GM10847 (cell line): Measurements from ENCODE around the gene CDC42EP5.

Source experiments
- POLR2A ChIP-seq: IDR thresholded peaks from 2 replicates; pipeline ENCODE4 v1.6.1; 2011; ENCODE audit not compliant: insufficient read length; ENCODE audit errors: extremely low read depth

Gene CDC42EP5, protein sequence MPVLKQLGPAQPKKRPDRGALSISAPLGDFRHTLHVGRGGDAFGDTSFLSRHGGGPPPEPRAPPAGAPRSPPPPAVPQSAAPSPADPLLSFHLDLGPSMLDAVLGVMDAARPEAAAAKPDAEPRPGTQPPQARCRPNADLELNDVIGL

DNA sequence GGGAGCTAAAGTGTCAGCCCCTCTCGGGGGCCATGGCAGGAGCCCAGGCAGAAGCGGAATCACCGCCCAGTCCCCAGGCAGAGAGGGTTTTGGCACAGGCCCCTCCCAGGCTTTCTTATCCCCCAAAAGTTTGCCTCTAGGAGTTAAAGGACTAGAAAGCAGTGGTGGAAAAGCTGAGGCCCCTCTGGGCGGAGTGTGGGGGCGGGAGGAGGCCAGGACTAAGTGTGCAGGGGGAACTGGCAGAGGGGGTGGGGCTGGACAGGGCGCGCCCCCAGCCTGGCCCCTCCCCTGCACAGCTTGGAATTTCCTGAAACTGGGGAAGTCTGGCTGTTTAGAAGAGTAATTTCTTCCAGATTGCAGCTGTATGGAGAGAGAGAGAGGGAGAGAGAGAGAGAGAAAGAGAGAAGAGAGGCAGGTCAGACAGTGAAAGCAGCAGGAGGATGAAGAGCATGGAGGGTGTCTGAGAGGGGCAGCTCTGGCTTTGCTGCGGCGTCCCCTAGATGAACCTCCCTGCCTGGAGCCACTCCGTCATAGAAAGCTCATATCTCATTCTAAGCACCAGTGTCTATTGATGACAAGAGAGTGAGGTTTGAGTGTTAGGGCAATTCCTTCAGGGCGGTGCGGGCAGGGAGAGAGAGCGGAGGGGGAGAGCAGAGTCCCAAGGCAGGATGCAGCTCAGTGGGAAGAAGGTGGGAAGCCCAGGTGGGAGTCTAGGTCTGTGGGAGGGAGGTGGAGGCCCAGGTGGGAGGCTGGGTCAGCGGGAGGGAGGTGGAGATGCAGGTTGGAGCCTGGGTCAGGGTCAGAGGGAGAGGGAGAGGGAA, at the start of gene CDC42EP5:
Gene CDC42EP5, minus strand, starts transcription at position 226 of the 821 bp plus-strand sequence. CDS start 7,749 bp downstream, outside the sequence.
- TF ChIP-seq POLR2A = no peak

DNA sequence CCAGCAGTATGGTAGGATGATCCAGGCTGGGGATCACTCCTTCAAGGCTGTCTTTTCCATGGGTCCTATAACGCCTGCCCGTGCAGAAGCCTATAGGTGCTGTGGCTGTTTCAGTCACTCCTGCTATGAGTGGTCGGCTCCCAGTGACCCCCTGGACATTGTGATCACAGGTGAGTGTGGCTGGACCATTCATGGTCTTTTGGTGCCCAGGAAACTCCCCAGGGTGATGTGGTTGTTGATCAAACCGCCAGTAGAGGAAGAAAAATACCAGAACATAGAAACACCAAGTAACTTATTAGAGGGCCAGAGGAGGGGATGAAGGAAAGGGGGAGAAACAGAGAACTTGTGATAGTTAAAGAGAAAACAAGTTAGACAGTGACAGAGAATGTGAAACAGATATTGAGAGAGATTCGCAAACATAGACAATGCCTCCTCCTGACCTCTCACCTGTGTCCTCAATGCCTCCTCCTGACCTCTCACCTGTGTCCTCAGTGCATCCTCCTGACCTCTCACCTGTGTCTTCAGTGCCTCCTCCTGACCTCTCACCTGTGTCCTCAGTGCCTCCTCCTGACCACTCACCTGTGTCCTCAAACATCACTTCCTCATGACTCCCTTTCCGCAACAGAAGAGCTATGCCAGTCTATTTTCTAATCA, 48.9 kb upstream of the CDC42EP5 start:
- TF ChIP-seq POLR2A = no peak

DNA sequence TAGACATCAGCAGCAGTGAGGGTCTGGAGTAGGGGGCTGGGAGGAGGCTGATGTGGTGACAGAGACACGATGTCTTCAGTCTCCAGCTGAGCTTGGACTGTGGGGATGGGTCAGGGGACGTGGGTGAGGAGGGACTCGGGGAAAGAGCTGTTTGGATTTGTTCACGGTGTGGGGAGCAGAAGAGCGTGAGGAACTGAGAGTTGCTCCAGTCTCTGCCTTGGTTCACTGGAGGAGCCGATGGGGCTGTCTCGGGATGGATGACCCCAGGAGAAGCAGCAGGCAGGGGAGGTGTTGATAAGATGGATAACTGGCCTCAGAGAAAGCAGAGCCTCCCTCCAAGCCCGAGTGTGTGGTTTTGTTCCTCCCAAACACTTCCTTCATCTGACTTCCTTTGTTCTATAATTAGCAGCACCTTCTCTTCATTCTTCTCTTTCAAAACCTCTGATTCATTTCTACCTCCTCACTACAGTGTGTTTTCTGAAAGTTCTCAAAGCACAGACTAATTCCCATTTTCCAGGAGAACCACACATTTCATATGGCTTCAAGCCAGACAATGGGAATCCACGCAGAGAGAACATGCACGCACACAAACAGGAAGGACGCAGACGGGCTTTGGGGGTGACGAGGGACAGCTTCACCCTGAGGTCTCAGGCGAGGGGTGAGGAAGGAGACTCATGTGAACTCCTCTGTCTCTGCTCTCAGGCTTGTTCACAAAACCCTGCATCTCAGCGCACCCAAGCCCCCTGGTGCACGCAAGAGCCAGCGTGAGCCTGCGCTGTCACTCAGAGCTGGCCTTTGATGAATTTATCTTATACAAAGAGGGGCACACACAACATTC, 48.1 kb upstream of the CDC42EP5 start:
- TF ChIP-seq POLR2A = no peak

DNA sequence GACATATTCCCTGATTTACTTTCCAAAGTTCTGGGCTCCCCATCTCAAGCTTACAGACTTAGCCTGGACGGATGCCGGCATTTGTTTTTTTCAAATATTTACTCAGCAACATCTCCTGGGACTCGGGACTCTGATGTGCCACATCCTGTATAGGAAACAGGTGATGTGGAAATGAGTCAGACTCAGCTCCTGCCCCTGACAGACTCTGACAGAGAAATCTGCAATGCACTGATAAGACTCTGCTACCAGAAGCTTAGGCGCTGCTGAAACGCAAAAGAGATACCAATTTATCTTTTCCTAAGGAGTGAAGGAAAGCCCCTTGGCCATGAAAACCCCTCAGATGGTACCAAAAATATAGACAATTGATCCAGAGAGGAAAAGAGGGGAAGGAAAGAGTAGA, 45.7 kb upstream of the CDC42EP5 start:
- no peak for TF ChIP-seq POLR2A

DNA sequence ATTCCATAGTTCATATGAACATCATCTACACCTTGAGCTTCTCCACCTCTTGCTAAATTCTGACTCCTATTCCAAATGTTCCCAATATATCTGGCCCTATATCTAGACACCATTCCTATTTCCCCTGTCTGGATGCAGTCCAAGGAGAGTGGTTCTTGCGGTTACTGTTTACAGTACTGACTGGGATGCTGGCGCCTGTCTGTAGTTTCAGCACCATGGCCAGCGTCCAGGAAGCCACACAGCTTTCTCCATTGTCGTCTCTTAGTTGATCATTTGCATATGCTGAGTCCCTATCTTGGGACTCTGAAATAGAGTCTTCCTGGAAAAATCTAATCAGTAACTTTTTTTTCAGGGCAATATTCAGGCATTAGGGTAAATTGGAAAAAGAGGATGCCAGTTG, 44.4 kb upstream of the CDC42EP5 start:
- no peak for TF ChIP-seq POLR2A

DNA sequence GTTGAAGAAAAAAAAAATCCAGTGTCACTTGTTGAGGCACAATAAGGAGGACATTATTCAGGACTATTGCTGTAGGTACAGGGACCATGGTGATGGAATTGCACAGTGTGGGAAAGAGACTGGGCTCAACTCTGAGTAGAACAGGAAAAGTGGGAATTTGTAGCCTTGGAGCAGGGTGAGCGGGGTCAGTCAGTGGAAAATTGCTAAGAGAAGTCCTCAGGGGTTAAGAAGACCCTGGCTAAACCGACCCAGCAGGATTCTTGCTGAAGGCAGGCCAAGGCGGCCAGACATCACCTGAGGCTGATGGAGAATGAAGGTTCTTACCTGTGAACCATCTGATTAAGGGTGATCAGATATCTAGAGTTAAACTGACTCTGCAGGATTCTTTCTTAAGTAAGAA, 42.1 kb upstream of the CDC42EP5 start:
- TF ChIP-seq POLR2A = no peak

DNA sequence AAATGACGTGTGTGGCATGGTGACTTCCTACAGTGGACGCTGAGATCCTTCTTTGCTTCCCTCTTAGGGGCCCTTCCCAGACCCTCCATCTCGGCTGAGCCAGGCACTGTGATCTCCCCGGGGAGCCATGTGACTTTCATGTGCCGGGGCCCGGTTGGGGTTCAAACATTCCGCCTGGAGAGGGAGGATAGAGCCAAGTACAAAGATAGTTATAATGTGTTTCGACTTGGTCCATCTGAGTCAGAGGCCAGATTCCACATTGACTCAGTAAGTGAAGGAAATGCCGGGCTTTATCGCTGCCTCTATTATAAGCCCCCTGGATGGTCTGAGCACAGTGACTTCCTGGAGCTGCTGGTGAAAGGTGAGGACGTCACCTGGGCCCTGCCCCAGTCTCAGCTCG, 34.7 kb upstream of the CDC42EP5 start:
- TF ChIP-seq POLR2A = no peak

DNA sequence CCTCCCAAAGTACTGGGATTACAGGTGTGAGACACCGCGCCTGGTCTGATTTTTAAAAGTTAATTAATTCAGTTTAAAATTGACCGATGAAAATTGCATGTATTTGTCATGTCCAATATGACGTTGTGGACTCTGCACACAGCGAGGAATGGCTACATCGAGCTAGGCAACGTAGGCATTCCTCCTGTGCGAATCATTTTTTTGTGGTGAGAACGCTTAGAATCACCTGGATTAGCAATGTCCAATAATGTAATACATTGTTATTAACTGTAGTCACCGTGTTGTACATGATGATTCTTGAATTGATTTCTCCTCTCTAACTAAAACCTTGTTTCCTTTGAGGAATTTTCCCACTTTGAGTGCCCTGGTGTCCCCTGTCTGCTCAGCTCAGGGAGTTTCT, 33.0 kb upstream of the CDC42EP5 start:
- TF ChIP-seq POLR2A = no peak

DNA sequence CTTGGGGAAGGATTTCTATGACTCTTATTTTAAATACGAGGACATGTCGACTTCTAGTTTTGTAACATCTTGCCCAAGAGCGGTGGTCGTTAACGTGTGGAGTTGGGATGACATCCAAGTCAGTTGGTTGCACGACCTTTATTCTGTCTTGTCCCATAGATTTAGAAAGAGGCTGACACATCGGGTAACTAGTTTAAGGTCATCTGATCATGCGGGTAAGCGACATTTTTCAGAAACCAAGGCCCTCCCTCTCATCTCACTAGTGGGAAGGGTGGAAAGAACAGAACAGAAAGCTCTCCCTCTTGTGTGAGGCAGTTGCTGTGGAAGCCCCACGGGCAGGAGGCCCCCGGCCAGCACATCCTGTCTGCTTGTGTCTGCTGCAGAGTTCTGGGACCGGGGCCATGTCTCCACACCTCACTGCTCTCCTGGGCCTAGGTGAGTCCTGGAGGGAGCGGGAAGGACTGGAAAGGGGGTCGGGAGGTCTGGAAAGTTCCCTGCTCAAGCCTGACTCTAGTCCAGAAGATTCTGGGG, 29.5 kb upstream of the CDC42EP5 start, which contains the start of gene LAIR2:
Gene LAIR2, plus strand, starts transcription at position 314 of the 531 bp plus-strand sequence. Its CDS starts 88 bp downstream, at position 402.
- no peak for TF ChIP-seq POLR2A

DNA sequence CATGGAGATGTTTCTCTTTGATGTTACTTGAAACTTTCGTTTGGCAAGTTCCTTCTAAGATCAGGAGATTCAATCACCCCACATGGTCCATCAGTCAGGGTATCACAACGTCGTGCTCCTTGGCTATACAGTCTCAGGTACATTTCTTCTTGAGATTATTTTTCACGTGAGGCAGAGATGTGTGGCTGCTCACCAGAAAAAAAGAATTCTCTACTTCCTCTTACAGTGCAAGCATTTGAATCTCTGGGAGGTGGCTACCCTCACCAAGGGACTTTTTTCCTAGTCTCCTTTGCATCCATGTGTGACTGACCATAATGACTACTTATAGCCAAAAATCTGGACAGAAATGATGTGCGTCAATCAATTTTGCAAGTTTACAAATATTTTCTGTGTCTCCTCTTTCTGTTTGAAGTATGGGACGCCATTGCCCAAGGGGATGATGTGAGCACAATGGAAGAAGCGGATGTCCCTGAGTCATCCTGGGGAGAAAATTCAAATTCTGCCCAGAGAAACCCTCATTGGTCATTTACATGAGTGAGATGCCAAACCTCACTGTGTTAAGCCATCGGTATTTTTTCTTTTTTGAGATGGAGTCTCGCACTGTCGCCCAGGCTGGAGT, 21.0 kb upstream of the CDC42EP5 start:
- no peak for TF ChIP-seq POLR2A

DNA sequence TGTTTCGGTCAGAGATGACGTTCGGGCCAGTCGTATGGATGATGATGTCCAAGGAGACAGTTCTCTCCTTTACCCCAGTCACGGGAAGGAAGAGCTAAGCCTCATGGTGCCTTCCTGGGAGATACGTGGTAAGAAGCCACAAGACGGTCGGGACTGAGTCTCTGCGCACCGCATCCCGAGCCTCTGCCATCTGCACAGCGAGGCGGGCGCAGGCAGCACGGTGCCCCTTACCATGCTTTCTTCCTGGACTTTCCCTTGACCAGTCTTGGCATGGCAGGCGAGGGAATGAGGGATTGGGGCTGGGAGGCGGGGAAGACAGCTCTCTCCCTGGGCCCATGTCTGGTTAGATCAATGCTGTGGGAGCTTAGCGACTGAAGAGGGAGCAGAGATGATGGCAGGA, 19.5 kb upstream of the CDC42EP5 start:
- TF ChIP-seq POLR2A = no peak

DNA sequence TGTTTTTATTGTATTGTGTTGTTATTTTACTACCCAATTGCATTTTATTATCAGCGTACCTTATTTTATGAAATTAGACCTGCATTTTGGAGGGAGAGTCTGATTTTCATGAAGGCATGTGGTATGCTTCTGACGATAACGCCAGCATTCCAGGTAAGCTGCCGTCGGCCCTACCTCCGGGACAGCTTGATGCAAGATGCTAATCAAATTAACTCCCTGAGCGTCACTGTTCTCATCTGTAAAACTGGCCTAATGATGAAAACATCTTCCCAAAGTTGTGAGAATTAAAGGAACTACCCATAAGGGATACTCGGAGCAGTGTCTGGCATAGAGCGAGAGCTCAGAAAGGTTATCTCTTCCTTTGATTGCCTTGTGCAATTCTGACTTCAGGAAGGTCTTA, 16.7 kb upstream of the CDC42EP5 start:
- TF ChIP-seq POLR2A = no peak

DNA sequence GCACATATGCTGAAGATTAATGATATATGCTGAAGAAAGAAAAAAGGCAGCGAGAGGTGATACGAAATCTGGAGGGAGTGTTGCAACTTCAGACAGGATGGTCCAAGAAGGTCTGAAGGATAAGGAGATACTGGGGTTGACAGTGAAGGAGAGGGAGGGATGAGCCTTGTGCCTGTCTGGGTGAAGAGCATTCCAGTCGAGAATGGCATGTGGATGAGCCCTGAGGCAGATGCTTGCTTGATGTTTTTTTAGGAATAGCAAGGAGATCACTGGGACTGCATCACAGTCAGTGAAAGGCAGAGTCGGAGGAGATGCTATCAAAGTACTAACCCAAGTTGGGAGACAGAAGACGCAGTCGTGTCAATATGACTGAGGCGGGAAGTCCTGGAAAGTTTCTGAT, 16.2 kb upstream of the CDC42EP5 start:
- TF ChIP-seq POLR2A = no peak

DNA sequence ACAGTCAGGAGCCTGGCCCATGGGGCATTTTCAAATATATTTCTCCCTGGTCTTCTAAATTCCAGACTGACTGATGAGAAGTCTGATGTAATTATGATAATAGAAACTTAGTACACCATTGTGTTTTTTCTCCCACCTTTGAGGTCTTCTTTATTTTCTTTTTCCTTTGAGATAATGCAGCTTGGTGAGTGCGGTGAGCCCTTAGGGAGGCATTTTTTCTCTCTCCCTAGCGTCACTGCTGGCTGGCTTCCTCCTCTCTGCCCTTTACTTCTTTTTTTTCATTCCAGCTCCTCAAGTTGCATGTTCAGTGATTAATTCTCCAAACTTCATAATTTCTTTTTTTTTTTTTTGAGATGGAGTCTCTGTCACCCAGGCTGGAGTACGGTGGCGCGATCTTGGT, 12.8 kb upstream of the CDC42EP5 start:
- no peak for TF ChIP-seq POLR2A

DNA sequence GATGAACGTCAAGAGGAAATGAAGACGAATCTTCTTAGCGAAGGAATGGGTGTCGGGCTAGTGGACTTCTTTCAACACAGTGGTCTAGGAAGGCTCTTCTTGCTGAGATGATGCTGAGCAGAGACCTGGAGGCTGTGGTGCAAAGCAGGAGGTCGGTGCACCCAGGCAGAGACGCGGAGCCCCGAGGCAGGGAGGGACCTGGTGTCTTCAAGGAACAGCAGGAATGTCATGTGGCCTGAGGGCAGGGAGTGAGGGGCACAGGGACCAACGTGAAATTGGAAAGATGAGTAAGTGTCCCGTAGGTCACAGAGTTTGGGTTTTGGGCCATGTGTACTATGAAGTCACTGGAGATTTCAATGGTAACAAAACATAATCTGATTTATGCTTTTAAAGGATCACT, 11.4 kb upstream of the CDC42EP5 start:
- no peak for TF ChIP-seq POLR2A
